Parathyroid adenoma (tissue), 2 donors: Measurements from ENCODE around the gene FAM149A.

Experiments used
- H2AFZ ChIP-seq: fragments of 300-600 bp; sonication (generic); one replicate; pipeline ENCODE4 v1.7.0; 2017; ENCODE audit warnings: antibody characterized with exemption, mild to moderate bottlenecking
- H3K27ac ChIP-seq: fragments of 300-600 bp; sonication (generic); one replicate; pipeline ENCODE4 v1.7.0; 2017
- H3K27me3 ChIP-seq: fragments of 300-600 bp; sonication (generic); one replicate; pipeline ENCODE4 v1.7.0; 2017; ENCODE audit warnings: low read length; ENCODE audit not compliant: control insufficient read depth, insufficient read depth
- H3K36me3 ChIP-seq: fragments of 300-600 bp; sonication (generic); one replicate; pipeline ENCODE4 v1.7.0; 2017; ENCODE audit warnings: low read length; ENCODE audit not compliant: control insufficient read depth, insufficient read depth
- H3K4me1 ChIP-seq: fragments of 300-600 bp; sonication (generic); one replicate; pipeline ENCODE4 v1.7.0; 2017; ENCODE audit warnings: control low read depth
- H3K4me2 ChIP-seq: fragments of 300-600 bp; sonication (generic); one replicate; pipeline ENCODE4 v1.7.0; 2017; ENCODE audit warnings: low read length
- H3K4me3 ChIP-seq: fragments of 300-600 bp; sonication (generic); one replicate; pipeline ENCODE4 v1.7.0; 2017; ENCODE audit warnings: low read depth, low read length
- H3K79me2 ChIP-seq: fragments of 300-600 bp; sonication (generic); one replicate; pipeline ENCODE4 v1.7.0; 2017; ENCODE audit warnings: control low read depth
- H3K9ac ChIP-seq: fragments of 300-600 bp; sonication (generic); one replicate; pipeline ENCODE4 v1.7.0; 2017; ENCODE audit warnings: mild to moderate bottlenecking
- H3K9me3 ChIP-seq: fragments of 300-600 bp; sonication (generic); one replicate; pipeline ENCODE4 v1.7.0; 2017; ENCODE audit warnings: low read length; ENCODE audit not compliant: control insufficient read depth
- CTCF ChIP-seq: fragments of 300-600 bp; sonication (generic); IDR thresholded peaks from one replicate; pipeline ENCODE4 v1.7.0; 2017; ENCODE audit warnings: antibody characterized with exemption, mild to moderate bottlenecking
- donor health status: primary hyperparathyroidism.

FAM149A gene

GRCh38 chr4:186134861-186135260 lies 30.4 kb downstream of the FAM149A start:
- Histone ChIP-seq H3K9me3 (no peaks in the 10 kb centered on the region), H2AFZ (no peak overlapping the region), H3K9ac (no peak overlapping the region), H3K27me3 (no peaks in the 10 kb centered on the region), H3K4me1 (no peaks in the 10 kb centered on the region), H3K27ac (no peak overlapping the region), H3K4me2 (no peak overlapping the region), H3K36me3 (no peaks in the 10 kb centered on the region), H3K4me3 (no peak overlapping the region), H3K79me2 (no peaks in the 10 kb centered on the region)
- TF ChIP-seq CTCF, result no peak

- Histone ChIP-seq H3K27me3 (no peaks in the 10 kb centered on the region), H3K36me3 (no peaks in the 10 kb centered on the region), H3K79me2 (no peaks in the 10 kb centered on the region), H2AFZ (no peak overlapping the region), H3K4me1 (no peaks in the 10 kb centered on the region), H3K9ac (no peak overlapping the region), H3K4me2 (no peak overlapping the region), H3K9me3 (no peaks in the 10 kb centered on the region), H3K4me3 (no peak overlapping the region), H3K27ac (no peak overlapping the region)
- TF ChIP-seq CTCF, result peak; percentile 51
Measured at GRCh38 chr4:186137196-186137794, 32.8 kb downstream of the FAM149A start.

- no peak for TF ChIP-seq CTCF
- Histone ChIP-seq H3K27ac (peak overlapping the region; percentile 27), H3K36me3 (no peaks in the 10 kb centered on the region), H2AFZ (peak overlapping the region; percentile 79), H3K9me3 (no peaks in the 10 kb centered on the region), H3K4me2 (peak overlapping the region; percentile 66), H3K4me3 (peak overlapping the region; percentile 20), H3K27me3 (no peaks in the 10 kb centered on the region), H3K4me1 (no peaks in the 10 kb centered on the region), H3K9ac (no peak overlapping the region), H3K79me2 (no peaks in the 10 kb centered on the region)
Measured at GRCh38 chr4:186144198-186144945, 39.9 kb downstream of the FAM149A start.

- Histone ChIP-seq H3K4me3 (peak overlapping the region; percentile 51), H2AFZ (peak overlapping the region; percentile 71), H3K27me3 (no peaks in the 10 kb centered on the region), H3K9me3 (no peaks in the 10 kb centered on the region), H3K36me3 (no peaks in the 10 kb centered on the region), H3K79me2 (no peaks in the 10 kb centered on the region), H3K27ac (peak overlapping the region; percentile 17), H3K9ac (no peak overlapping the region), H3K4me2 (peak overlapping the region; percentile 72), H3K4me1 (no peaks in the 10 kb centered on the region)
- no peak for TF ChIP-seq CTCF
Measured at GRCh38 chr4:186144946-186145569, 40.6 kb downstream of the FAM149A start.
